HCT116 (cell line): ENCODE results near the gene ADGRD1. TPM values are rescaled to one million over a fixed set of nuclear protein-coding genes. Genes with fewer than 3 reads are reported as not detected.

ENCODE experiments used
- ATAC-seq: fragments of 200-7000 bp; cut with Tn5 transposase; 2 replicates; pipeline ENCODE4 v1.9.1; 2020; ENCODE audit warnings: mild to moderate bottlenecking, moderate library complexity
- BruUV-seq: library from RNA; stranded (reverse); fragments of 400-500 nt; replicated peaks from 2 replicates; lab custom pipeline; 2021; lab: Mats Ljungman, UMichigan
- CTCF ChIA-PET: fragments of 300-600 bp; sonication (Branson Sonifier 250); formaldehyde crosslinking; loops from one replicate; lab custom pipeline; 2021; ENCODE audit warnings: antibody characterized with exemption; lab: Charles Lee
- POLR2A ChIA-PET: fragments of 300-600, 350-600 bp; sonication (Branson Sonifier 250); formaldehyde crosslinking; loops from one replicate; lab custom pipeline; 2021; ENCODE audit warnings: antibody characterized with exemption; lab: Charles Lee
- RAD21 ChIA-PET, 2 experiments: fragments of 300-600 bp; sonication (Branson Sonifier 250); formaldehyde crosslinking; loops; one replicate each; lab custom pipeline; 2023; ENCODE audit warnings: low total read pairs in 2 of 2; ENCODE audit not compliant: uncharacterized antibody in 2 of 2, unreplicated experiment in 2 of 2, low non-redundant PET in 1 of 2; lab: Charles Lee
- DNase-seq: peaks from one replicate; pipeline ENCODE4 v3.0.0-alpha.2; 2010; ENCODE audit warnings: low read depth, low spot score
- H2AFZ ChIP-seq: fragments of 200-600 bp; shearing (Covaris generic), sonication (generic); 2 replicates; pipeline ENCODE4 v1.6.1; 2017; ENCODE audit warnings: low read depth, mixed run types, mixed read lengths, antibody characterized with exemption, low read length; ENCODE audit not compliant: poor library complexity, severe bottlenecking
- H3K27ac ChIP-seq: 2 replicates; pipeline ENCODE4 v1.5.1; 2012; ENCODE audit warnings: low read depth, low read length
- H3K27me3 ChIP-seq: fragments of 200-600 bp; sonication (generic); 2 replicates; pipeline ENCODE4 v1.6.1; 2016; ENCODE audit warnings: mixed run types, low read length, mixed read lengths; ENCODE audit not compliant: insufficient read depth
- H3K36me3 ChIP-seq, 2 experiments: fragments of 200-500 bp in 1 of 2; fragments of 200-600 bp in 1 of 2; sonication (Bioruptor generic) in 1 of 2; sonication (generic) in 1 of 2; 2 replicates each; pipeline versions ENCODE4 v1.5.1 to v1.6.1; 2014 to 2016; ENCODE audit warnings: low read length in 2 of 2, inconsistent platforms in 1 of 2, mixed read lengths in 1 of 2, mixed run types in 1 of 2; ENCODE audit not compliant: insufficient read depth in 2 of 2, control insufficient read depth in 1 of 2
- H3K4me1 ChIP-seq, 2 experiments: fragments of 200-600 bp in 1 of 2; sonication (generic) in 1 of 2; 2 replicates each; pipeline versions ENCODE4 v1.5.1 to v1.6.1; 2012 to 2017; ENCODE audit warnings: low read length in 2 of 2, inconsistent platforms in 1 of 2, mild to moderate bottlenecking in 1 of 2, mixed read lengths in 1 of 2, mixed run types in 1 of 2, moderate library complexity in 1 of 2; ENCODE audit not compliant: insufficient read depth in 2 of 2, control insufficient read depth in 1 of 2
- H3K4me2 ChIP-seq: fragments of 200-600 bp; sonication (generic); 2 replicates; pipeline ENCODE4 v1.6.1; 2017; ENCODE audit warnings: mixed run types, low read length, mixed read lengths
- H3K4me3 ChIP-seq, 2 experiments: fragments of 200-600 bp in 1 of 2; sonication (generic) in 1 of 2; replicated peaks in 1 of 2; 2 replicates each; pipeline ENCODE4 v1.5.1; 2011 to 2016; ENCODE audit warnings: low read length in 2 of 2, control low read depth in 1 of 2, low read depth in 1 of 2, mild to moderate bottlenecking in 1 of 2, mixed read lengths in 1 of 2, mixed run types in 1 of 2
- H3K79me2 ChIP-seq: fragments of 200-600 bp; sonication (generic); 2 replicates; pipeline ENCODE4 v1.6.1; 2017; ENCODE audit warnings: mild to moderate bottlenecking, mixed run types, low read length, moderate library complexity, mixed read lengths; ENCODE audit not compliant: insufficient read depth
- H3K9ac ChIP-seq: fragments of 200-600 bp; sonication (generic); 2 replicates; pipeline ENCODE4 v1.6.1; 2016; ENCODE audit warnings: low read length, mixed read lengths
- H3K9me2 ChIP-seq: fragments of 200-600 bp; sonication (generic), shearing (Covaris generic); 2 replicates; pipeline ENCODE4 v1.6.1; 2017; ENCODE audit warnings: mixed run types, mild to moderate bottlenecking, moderate library complexity; ENCODE audit not compliant: insufficient read depth
- H3K9me3 ChIP-seq, 2 experiments: fragments of 200-500 bp in 1 of 2; fragments of 200-600 bp in 1 of 2; sonication (Bioruptor generic) in 1 of 2; sonication (generic) in 1 of 2; 2 replicates each; pipeline ENCODE4 v1.6.1; 2014 to 2017; ENCODE audit warnings: low read length in 2 of 2, mixed read lengths in 2 of 2, inconsistent platforms in 1 of 2, low read depth in 1 of 2, mild to moderate bottlenecking in 1 of 2, mixed run types in 1 of 2, moderate library complexity in 1 of 2; ENCODE audit not compliant: control insufficient read depth in 1 of 2, insufficient read depth in 1 of 2
- H4K20me1 ChIP-seq: fragments of 200-600 bp; sonication (generic), shearing (Covaris generic); 2 replicates; pipeline ENCODE4 v1.6.1; 2017; ENCODE audit warnings: mixed run types, mild to moderate bottlenecking, moderate library complexity; ENCODE audit not compliant: insufficient read depth
- ELF1 ChIP-seq: IDR thresholded peaks from 2 replicates; pipeline ENCODE4 v1.6.1; 2012; ENCODE audit warnings: low read depth, borderline replicate concordance
- EZH2 ChIP-seq: fragments of 200-600 bp; sonication (generic); IDR thresholded peaks from 2 replicates; pipeline ENCODE4 v1.6.1; 2017; ENCODE audit warnings: antibody characterized with exemption, mixed run types
- EZH2phosphoT487 ChIP-seq: fragments of 200-600 bp; IDR thresholded peaks from 2 replicates; pipeline ENCODE4 v1.6.1; 2018; ENCODE audit warnings: antibody characterized with exemption, borderline replicate concordance
- FOSL1 ChIP-seq: IDR thresholded peaks from 2 replicates; pipeline ENCODE4 v1.6.1; 2012; ENCODE audit warnings: low read depth
- MAX ChIP-seq: IDR thresholded peaks from 2 replicates; pipeline ENCODE4 v1.6.1; 2012
- POLR2AphosphoS5 ChIP-seq: IDR thresholded peaks from 2 replicates; pipeline ENCODE4 v1.6.1; 2011; ENCODE audit warnings: mild to moderate bottlenecking, low read depth, low read length, moderate library complexity
- RAD21 ChIP-seq: IDR thresholded peaks from 2 replicates; pipeline ENCODE4 v1.6.1; 2012; ENCODE audit warnings: low read depth, mild to moderate bottlenecking
- REST ChIP-seq: IDR thresholded peaks from 2 replicates; pipeline ENCODE4 v1.6.1; 2012; ENCODE audit warnings: low read depth
- SP1 ChIP-seq: IDR thresholded peaks from 2 replicates; pipeline ENCODE4 v1.6.1; 2012; ENCODE audit warnings: low read depth
- TCF7L2 ChIP-seq: IDR thresholded peaks from 2 replicates; pipeline ENCODE4 v1.7.0; 2011; ENCODE audit warnings: borderline replicate concordance, inconsistent platforms; ENCODE audit not compliant: insufficient read depth, insufficient read length; ENCODE audit errors: extremely low read depth
- YY1 ChIP-seq: IDR thresholded peaks from 2 replicates; pipeline ENCODE4 v1.6.1; 2011; ENCODE audit warnings: low read length, low read depth, moderate library complexity, mild to moderate bottlenecking; ENCODE audit not compliant: insufficient replicate concordance; ENCODE audit errors: extremely low read depth
- ZBTB33 ChIP-seq: IDR thresholded peaks from 2 replicates; pipeline ENCODE4 v1.6.1; 2011; ENCODE audit warnings: mild to moderate bottlenecking, low read length, moderate library complexity; ENCODE audit not compliant: insufficient replicate concordance; ENCODE audit errors: extremely low read depth
- intact Hi-C: fragments of 100-400 bp; cut with micrococcal nuclease; formaldehyde crosslinking; loops from 2 replicates; pipeline ENCODE4 v1.10.0; 2022
- total RNA-seq: library from RNA; stranded (reverse); gene quantifications from one replicate; pipeline ENCODE4 v1.2.1, GENCODE V29; 2021; ENCODE audit not compliant: unreplicated experiment

The ADGRD1 gene
- total RNA-seq, 1 experiment from 2014 or later, result 0.44 TPM

GRCh38 chr12:131147293-131147692 is 193.6 kb downstream of the ADGRD1 start (continued):
- no peak for TF ChIP-seq MAX

- no peak overlapping the region for H3K4me2 ChIP-seq
- TF ChIP-seq TCF7L2 (no peak), POLR2AphosphoS5 (no peak), SP1 (no peak), EZH2 (no peak), ZBTB33 (no peak), YY1 (no peak), MAX (no peak), REST (no peak), FOSL1 (no peak), RAD21 (no peak), EZH2phosphoT487 (no peak), ELF1 (no peak)
- TF ChIP-seq, all 23 proteins: peak for 0
- RAD21 ChIA-PET, result no interaction called here
- Histone ChIP-seq H2AFZ (no peak overlapping the region), H3K9me2 (no peaks in the 10 kb centered on the region), H3K9ac (no peak overlapping the region), H3K36me3 (no peaks in the 10 kb centered on the region), H3K9me3 (no peaks in the 10 kb centered on the region), H4K20me1 (no peaks in the 10 kb centered on the region; the same call in 1 of the 2 replicates), H3K79me2 (no peaks in the 10 kb centered on the region), H3K27ac (no peak overlapping the region), H3K4me3 (no peak overlapping the region), H3K4me1 (no peaks in the 10 kb centered on the region), H3K27me3 (peaks cover 26% of the 10 kb centered on the region)
- POLR2A ChIA-PET, result no interaction called here
- no TSS peak for BruUV-seq
- no peak for ATAC-seq
- DNase-seq, result no peak
- intact Hi-C loops, result no loop called here
- CTCF ChIA-PET, result no interaction called here
Observed at GRCh38 chr12:131147894-131148293, 194.2 kb downstream of the ADGRD1 start.
